Measurements from ENCODE around the gene HEATR5B. TPM values are rescaled to one million over a fixed set of nuclear protein-coding genes. Genes with fewer than 3 reads are reported as not detected.

The HEATR5B gene
- total RNA-seq, 1 donor from 2014 or later, result 26.3 TPM

DNA sequence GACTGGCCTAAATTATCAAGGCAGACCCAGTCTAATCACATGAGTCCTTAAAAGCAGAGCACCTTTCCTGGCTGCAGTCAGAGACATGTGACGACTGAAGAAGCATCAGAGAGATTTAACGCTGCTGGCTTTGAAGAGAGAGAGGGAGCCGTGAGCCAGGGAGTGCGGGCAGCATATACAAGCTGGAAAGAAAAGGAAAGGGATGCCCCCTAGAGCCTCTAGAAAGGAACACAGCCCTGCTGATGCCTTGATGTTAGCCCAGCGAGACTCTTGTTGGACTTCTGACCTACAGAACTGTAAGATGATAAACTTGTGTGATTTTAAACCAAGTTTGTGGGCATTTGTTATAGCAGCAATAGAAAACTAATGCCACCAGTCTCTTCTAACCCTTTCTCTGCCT, 58.1 kb downstream of the HEATR5B start:
- no peak overlapping the region for H3K27ac Mint-ChIP-seq (ENCODE audit: unreplicated experiment)
- TF ChIP-seq, protein P1, sequence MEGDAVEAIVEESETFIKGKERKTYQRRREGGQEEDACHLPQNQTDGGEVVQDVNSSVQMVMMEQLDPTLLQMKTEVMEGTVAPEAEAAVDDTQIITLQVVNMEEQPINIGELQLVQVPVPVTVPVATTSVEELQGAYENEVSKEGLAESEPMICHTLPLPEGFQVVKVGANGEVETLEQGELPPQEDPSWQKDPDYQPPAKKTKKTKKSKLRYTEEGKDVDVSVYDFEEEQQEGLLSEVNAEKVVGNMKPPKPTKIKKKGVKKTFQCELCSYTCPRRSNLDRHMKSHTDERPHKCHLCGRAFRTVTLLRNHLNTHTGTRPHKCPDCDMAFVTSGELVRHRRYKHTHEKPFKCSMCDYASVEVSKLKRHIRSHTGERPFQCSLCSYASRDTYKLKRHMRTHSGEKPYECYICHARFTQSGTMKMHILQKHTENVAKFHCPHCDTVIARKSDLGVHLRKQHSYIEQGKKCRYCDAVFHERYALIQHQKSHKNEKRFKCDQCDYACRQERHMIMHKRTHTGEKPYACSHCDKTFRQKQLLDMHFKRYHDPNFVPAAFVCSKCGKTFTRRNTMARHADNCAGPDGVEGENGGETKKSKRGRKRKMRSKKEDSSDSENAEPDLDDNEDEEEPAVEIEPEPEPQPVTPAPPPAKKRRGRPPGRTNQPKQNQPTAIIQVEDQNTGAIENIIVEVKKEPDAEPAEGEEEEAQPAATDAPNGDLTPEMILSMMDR (IDR thresholded peaks at IDR 0.05; ENCODE audit: unreplicated experiment), result no peak
- H3K9me3 Mint-ChIP-seq (ENCODE audit: unreplicated experiment), result no peaks in the 10 kb centered on the region
- no peak overlapping the region for H3K4me3 Mint-ChIP-seq (ENCODE audit: unreplicated experiment)
- H3K27me3 Mint-ChIP-seq (ENCODE audit: unreplicated experiment), result no peaks in the 10 kb centered on the region
- H3K4me1 Mint-ChIP-seq (ENCODE audit: unreplicated experiment), result no peaks in the 10 kb centered on the region
- DNase-seq (ENCODE audit: low spot score), result peak; percentile 8
- H3K36me3 Mint-ChIP-seq (ENCODE audit: low read depth, unreplicated experiment), result peaks cover 15% of the 10 kb centered on the region

DNA sequence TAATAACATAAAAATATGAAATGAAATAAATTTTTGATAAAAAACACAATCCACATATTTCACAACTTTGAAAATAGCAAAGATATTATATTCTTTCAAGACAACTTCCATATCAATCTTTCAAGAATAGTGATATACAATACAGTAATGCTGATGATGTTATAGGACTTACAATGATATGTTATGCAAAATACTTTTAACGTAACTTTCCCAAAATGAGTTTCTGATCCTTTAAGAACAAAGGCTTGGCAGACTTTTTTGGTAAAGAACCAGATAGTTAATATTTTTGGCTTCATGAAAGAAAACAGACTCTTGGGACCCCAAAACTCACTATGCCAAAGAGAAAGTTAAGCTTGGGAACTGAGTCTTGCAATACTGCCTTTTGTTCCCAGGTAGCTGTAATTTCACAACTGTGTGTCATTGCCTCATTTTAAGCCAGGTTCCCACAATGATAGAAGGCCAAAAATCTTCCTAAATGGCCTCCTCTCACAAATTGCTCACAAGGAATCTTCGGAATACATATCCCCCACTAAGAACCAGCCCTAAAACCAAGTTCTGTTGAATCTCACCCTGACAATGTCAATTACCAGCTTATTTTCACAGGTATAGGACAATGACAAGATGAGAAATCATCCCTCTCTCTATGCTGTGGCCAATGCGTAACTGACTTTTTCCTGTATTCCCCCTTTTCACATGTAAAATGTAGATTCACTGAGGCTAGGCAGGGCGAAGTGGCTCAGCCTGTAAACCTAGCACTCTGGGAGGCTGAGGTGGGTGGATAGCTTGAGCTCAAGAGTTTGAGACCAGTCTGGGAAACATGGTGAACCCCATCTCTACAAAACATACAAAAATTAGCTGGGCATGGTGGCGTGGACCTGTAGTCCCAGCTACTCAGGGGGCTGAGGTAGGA, 63.0 kb downstream of the HEATR5B start:
- H3K4me1 Mint-ChIP-seq (ENCODE audit: unreplicated experiment), result peaks cover 8% of the 10 kb centered on the region
- no peak for DNase-seq (ENCODE audit: low spot score)
- H3K36me3 Mint-ChIP-seq (ENCODE audit: low read depth, unreplicated experiment), result peaks cover 16% of the 10 kb centered on the region
- H3K9me3 Mint-ChIP-seq (ENCODE audit: unreplicated experiment), result no peaks in the 10 kb centered on the region
- TF ChIP-seq, protein P1 (IDR thresholded peaks at IDR 0.05; ENCODE audit: unreplicated experiment), result no peak
- no peaks in the 10 kb centered on the region for H3K27me3 Mint-ChIP-seq (ENCODE audit: unreplicated experiment)
- no peak overlapping the region for H3K27ac Mint-ChIP-seq (ENCODE audit: unreplicated experiment)
- no peak overlapping the region for H3K4me3 Mint-ChIP-seq (ENCODE audit: unreplicated experiment)

DNA sequence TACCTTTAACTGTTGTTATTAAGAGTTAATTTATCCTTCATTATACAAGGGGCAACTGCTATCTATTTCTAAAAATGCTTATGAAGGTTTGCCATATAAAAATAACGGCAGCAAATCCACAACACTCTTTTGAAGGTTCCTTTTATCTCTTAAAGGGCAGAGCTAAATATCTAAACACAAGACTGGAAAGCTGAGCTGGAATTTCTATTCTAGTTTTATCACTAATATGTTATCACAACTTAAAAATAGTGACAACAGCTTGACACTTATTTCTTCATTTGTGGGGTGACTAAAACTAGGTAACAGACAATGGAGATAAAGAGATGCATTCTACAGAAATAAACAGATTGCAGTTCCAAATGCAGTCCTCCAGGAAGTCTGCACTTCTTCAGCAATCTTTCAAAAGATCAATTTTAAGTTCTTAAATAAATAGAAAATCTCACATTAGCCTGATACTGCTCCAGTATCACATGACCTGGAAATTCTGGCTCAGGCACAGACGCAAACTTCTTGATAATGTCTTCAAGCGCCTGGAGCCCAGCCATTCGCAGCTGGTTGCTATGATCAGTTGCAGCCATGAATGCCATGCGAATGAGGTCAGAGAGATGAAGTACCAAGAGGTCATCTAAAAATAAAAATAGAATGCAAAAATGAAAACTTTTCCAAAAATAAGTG, 63.8 kb downstream of the HEATR5B start:
- Mint-ChIP-seq H3K9me3 (ENCODE audit: unreplicated experiment) (no peaks in the 10 kb centered on the region), H3K27me3 (ENCODE audit: unreplicated experiment) (peaks cover 1% of the 10 kb centered on the region), H3K4me3 (ENCODE audit: unreplicated experiment) (no peak overlapping the region), H3K27ac (ENCODE audit: unreplicated experiment) (no peak overlapping the region), H3K36me3 (ENCODE audit: low read depth, unreplicated experiment) (peaks cover 13% of the 10 kb centered on the region), H3K4me1 (ENCODE audit: unreplicated experiment) (peaks cover 14% of the 10 kb centered on the region)
- DNase-seq (ENCODE audit: low spot score), result no peak
- TF ChIP-seq, protein P1 (IDR thresholded peaks at IDR 0.05; ENCODE audit: unreplicated experiment), result no peak

DNA sequence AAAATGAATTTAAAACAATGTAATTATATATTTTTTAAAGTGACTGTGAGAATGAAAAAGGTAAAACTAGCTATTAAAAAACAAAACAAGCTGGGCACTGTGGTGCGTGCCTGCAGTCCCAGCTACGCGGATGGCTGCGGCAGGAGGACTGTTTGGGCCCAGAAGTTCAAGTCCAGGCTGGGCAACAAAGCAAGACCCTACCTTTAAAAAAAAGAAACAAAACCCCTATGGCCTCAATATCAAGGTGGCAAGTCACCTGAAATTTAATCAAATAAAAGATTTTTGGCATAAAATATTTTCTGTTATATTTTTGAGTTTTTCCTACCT, 70.9 kb downstream of the HEATR5B start:
- Mint-ChIP-seq H3K9me3 (ENCODE audit: unreplicated experiment) (no peaks in the 10 kb centered on the region), H3K27me3 (ENCODE audit: unreplicated experiment) (peaks cover 1% of the 10 kb centered on the region), H3K4me1 (ENCODE audit: unreplicated experiment) (peaks cover 17% of the 10 kb centered on the region), H3K27ac (ENCODE audit: unreplicated experiment) (no peak overlapping the region), H3K36me3 (ENCODE audit: low read depth, unreplicated experiment) (peaks cover 6% of the 10 kb centered on the region), H3K4me3 (ENCODE audit: unreplicated experiment) (no peak overlapping the region)
- TF ChIP-seq, protein P1 (IDR thresholded peaks at IDR 0.05; ENCODE audit: unreplicated experiment), result no peak
- no peak for DNase-seq (ENCODE audit: low spot score)

DNA sequence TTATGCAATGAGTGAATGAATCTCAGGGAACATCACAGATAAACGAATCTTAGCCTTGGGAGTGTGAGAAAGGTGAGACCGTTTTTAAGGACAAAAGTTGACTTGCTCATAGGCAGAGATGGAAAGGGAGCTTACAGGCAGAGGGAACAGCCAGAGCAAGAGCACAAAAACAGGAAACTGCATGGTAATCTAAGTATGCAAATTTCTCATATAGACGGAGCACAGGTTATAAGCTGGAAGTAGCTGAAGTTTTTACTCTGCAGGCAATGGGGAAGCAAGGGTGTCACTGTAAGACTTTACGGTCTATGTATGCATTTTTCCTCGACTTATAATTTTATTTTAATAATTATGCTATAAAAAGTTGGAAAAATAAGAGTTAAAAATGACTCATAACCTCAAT, 73.0 kb downstream of the HEATR5B start:
- TF ChIP-seq, protein P1 (IDR thresholded peaks at IDR 0.05; ENCODE audit: unreplicated experiment), result no peak
- no peak overlapping the region for H3K4me3 Mint-ChIP-seq (ENCODE audit: unreplicated experiment)
- DNase-seq (ENCODE audit: low spot score), result no peak
- H3K27me3 Mint-ChIP-seq (ENCODE audit: unreplicated experiment), result peaks cover 1% of the 10 kb centered on the region
- H3K36me3 Mint-ChIP-seq (ENCODE audit: low read depth, unreplicated experiment), result peaks cover 4% of the 10 kb centered on the region
- H3K9me3 Mint-ChIP-seq (ENCODE audit: unreplicated experiment), result no peaks in the 10 kb centered on the region
- peaks cover 15% of the 10 kb centered on the region for H3K4me1 Mint-ChIP-seq (ENCODE audit: unreplicated experiment)
- no peak overlapping the region for H3K27ac Mint-ChIP-seq (ENCODE audit: unreplicated experiment)
